Measurements from ENCODE around the gene KPTN.

KPTN gene

GRCh38 chr19:47435883-47436417 lies 48.1 kb downstream of the KPTN start:
- H3K27me3 ChIP-seq, result peaks cover 0 to 49% of the 10 kb centered on the region in 2 donors
- no peak for DNase-seq

GRCh38 chr19:47435196-47435595 lies 48.8 kb downstream of the KPTN start:
- no peaks in the 10 kb centered on the region for H3K36me3 ChIP-seq
- intact Hi-C loops (cut with DNase I; ENCODE audit: low total_unique reads), result loop anchor here (5.0 kb wide), 1 partner anchor 262 kb away; no protein-coding TSS in a partner anchor
- peaks cover 0 to 54% of the 10 kb centered on the region in 2 donors for H3K27me3 ChIP-seq
- TF ChIP-seq CTCF (IDR thresholded peaks at IDR 0.05), result no peak
- no peaks in the 10 kb centered on the region for H3K9me3 ChIP-seq
- H3K4me3 ChIP-seq, result no peak overlapping the region
- no peak overlapping the region for H3K27ac ChIP-seq
- no peak for DNase-seq
- H3K4me1 ChIP-seq, result peaks cover 0 to 17% (median 4%) of the 10 kb centered on the region in 4 donors

More at GRCh38 chr19:47435883-47436417, 48.1 kb downstream of the KPTN start:
- H3K9me3 ChIP-seq, result no peaks in the 10 kb centered on the region
- H3K27ac ChIP-seq, result no peak overlapping the region
- H3K4me1 ChIP-seq, result peaks cover 0 to 12% (median 0%) of the 10 kb centered on the region in 4 donors
- intact Hi-C loops (cut with DNase I; ENCODE audit: low total_unique reads), result loop anchor here (2.0 to 5.0 kb wide), 2 partner anchors 79 to 261 kb away; partner anchors contain the start of gene NAPA
- no peak overlapping the region for H3K4me3 ChIP-seq
- TF ChIP-seq CTCF (IDR thresholded peaks at IDR 0.05), result no peak
- no peaks in the 10 kb centered on the region for H3K36me3 ChIP-seq

GRCh38 chr19:47434088-47434487 lies 49.9 kb downstream of the KPTN start:
- Histone ChIP-seq H3K27ac (no peak overlapping the region), H3K4me3 (no peak overlapping the region), H3K27me3 (peaks cover 0 to 65% of the 10 kb centered on the region in 2 donors), H3K9me3 (no peaks in the 10 kb centered on the region), H3K36me3 (no peaks in the 10 kb centered on the region), H3K4me1 (peaks cover 0 to 22% (median 9%) of the 10 kb centered on the region in 4 donors)
- no peak for DNase-seq
- TF ChIP-seq CTCF (IDR thresholded peaks at IDR 0.05), result no peak
- intact Hi-C loops (cut with DNase I; ENCODE audit: low total_unique reads), result no loop called here

GRCh38 chr19:47433121-47433520 lies 50.9 kb downstream of the KPTN start:
- no peaks in the 10 kb centered on the region for H3K36me3 ChIP-seq
- intact Hi-C loops (cut with DNase I; ENCODE audit: low total_unique reads), result no loop called here
- no peak for TF ChIP-seq CTCF (IDR thresholded peaks at IDR 0.05)
- H3K4me3 ChIP-seq, result no peak overlapping the region
- no peak for DNase-seq
- no peak overlapping the region for H3K27ac ChIP-seq
- peaks cover 0 to 31% (median 17%) of the 10 kb centered on the region in 4 donors for H3K4me1 ChIP-seq
- H3K9me3 ChIP-seq, result no peaks in the 10 kb centered on the region
- H3K27me3 ChIP-seq, result peaks cover 0 to 69% of the 10 kb centered on the region in 2 donors

GRCh38 chr19:47432499-47432898 lies 51.5 kb downstream of the KPTN start:
- H3K4me3 ChIP-seq, result no peak overlapping the region
- peaks cover 0 to 68% of the 10 kb centered on the region in 2 donors for H3K27me3 ChIP-seq
- intact Hi-C loops (cut with DNase I; ENCODE audit: low total_unique reads), result no loop called here
- no peak overlapping the region for H3K27ac ChIP-seq
- H3K4me1 ChIP-seq, result peaks cover 0 to 37% (median 23%) of the 10 kb centered on the region in 4 donors
- no peak for TF ChIP-seq CTCF (IDR thresholded peaks at IDR 0.05)
- no peaks in the 10 kb centered on the region for H3K9me3 ChIP-seq
- no peaks in the 10 kb centered on the region for H3K36me3 ChIP-seq
- no peak for DNase-seq

All from tibial artery (tissue), 4 donors.